HG02759 (cell line): ENCODE measurements around the gene VPS35L.

Source experiments
- ATAC-seq: cut with Tn5 transposase; IDR thresholded peaks from one replicate; pipeline ENCODE4 v1.9.1; 2021; ENCODE audit warnings: mild to moderate bottlenecking, moderate library complexity; ENCODE audit not compliant: unreplicated experiment

The VPS35L gene

DNA sequence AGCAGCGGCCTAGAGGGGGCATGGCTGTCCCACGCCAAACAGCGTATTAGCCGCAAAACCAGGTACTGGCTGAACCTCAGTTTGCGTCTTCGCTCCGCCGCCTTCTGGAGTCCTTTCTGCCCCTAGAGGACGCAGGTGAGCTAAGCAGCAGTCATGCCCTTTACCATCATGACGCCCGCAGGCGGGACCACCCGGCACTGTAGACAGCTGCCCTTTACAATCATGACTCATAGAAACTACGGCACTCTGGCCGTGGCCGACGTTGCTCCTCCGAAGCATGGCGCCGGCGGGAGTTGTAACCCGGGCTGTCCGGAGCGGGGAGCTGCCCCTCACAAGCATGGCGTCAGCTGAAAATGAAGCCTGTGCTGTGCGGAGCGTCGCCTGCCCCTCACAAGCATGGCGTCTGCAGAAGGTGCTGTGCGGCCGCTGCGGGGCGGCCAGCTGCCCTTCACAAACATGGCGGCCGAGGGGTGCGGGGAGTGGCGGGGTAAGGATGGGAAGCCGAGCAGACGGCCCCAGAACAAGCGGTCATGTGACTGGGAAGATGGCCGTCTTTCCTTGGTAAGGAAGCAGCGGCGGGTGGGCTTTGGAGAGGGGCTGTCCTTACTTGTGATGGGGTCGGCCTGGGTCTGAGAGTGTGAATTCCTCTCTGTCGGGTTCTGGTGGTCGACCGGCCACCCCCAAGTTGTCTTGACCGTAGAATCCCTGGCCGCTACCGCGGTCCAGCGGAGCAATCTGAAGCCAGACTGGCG lies at the start of gene VPS35L:
TSS of gene VPS35L (plus strand) at position 518 of the 752 bp plus-strand sequence. CDS start at position 545, 27 bp downstream.
- ATAC-seq: peak; percentile 97

DNA sequence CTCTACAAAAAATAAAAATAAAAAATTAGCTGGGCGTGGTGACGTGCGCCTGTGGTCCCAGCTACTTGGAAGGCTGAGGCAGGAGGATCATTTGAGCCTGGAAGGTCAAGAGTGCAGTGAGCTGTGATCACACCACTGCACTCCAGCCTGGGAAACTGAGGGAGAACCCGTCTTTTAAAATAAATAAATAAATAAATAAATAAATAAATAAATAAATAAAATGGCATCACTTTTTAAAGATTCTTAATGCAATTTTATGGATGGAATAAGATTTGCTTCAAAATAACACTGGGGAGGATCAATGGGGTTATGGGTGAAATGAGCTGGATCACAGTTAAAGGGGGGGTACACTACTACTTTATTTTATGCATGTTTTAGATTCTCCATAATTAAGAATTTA lies 48.5 kb upstream of the VPS35L start:
- no peak for ATAC-seq

GRCh38 chr16:19507867-19508266 lies 47.6 kb upstream of the VPS35L start:
- ATAC-seq: no peak

DNA sequence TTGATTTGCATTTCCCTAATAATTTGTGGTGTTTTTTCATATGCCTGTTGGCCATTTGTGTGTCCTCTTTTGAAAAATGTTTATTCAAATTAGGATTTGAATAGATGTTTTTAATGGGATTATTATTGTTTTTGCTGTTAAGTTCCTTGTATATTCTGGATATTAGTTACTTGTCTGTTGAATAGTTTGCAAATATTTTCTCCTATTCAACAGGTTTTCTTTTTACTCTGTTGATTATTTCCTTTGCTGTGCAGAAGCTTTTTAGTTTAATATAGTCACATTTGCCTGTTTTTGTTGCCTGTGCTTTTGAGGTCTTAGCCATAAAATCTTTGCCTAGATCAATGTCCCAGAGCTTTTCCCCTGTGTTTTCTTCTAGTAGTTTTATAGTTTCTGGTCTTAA lies 43.2 kb upstream of the VPS35L start:
- no peak for ATAC-seq

DNA sequence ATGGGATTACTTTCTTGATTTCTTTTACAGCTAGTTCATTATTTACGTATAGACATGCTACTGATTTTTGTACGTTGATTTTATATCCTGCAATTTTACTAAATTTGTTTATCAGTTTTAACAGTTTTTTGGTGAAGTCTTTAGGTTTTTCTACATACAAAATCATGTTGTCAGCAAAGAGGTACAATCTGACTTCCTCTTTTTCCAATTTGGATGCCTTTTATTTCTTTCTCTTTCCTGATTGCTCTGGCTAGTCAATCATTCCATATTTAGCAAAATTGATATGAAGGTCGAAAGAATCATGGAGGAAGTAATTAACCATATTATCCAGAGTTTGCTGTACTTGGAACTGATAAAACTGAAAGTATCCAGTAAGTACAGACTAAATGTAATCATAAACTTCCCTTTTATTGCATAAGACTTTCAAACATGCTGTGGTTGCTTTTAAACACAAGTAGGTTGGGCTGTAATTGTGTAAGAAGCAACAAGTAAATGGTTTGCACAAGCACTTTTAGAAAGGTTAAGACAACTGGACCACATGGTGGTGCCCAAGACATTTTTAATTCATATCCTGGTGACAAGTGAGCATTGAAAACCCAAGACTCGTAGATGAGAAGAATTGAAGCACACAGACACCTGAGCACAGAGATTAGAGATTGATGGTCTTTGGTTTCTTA lies 42.0 kb upstream of the VPS35L start:
- no peak for ATAC-seq

DNA sequence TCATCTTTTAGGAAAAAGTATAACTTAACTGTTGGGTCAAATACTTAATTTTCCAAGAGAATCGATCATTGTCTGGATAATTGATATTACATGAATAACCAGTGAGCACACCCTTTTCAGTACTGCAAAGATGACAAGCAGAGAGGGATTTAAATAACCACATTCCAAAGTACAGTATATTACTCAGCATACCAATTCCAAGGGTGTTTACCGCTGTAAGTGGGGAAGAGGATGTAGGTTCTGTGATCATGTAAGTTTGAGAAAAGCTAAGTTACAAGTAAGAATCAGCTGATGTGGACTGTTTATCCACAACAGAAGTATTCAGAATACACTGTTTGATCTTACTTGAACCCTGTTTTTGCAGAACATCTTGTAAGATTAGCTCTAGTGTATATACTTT lies 39.7 kb upstream of the VPS35L start:
- no peak for ATAC-seq

GRCh38 chr16:19517424-19518089 lies 37.9 kb upstream of the VPS35L start:
- no peak for ATAC-seq

- ATAC-seq: no peak
These were observed 37.1 kb upstream of the VPS35L start for GRCh38 chr16:19518388-19518787.

DNA sequence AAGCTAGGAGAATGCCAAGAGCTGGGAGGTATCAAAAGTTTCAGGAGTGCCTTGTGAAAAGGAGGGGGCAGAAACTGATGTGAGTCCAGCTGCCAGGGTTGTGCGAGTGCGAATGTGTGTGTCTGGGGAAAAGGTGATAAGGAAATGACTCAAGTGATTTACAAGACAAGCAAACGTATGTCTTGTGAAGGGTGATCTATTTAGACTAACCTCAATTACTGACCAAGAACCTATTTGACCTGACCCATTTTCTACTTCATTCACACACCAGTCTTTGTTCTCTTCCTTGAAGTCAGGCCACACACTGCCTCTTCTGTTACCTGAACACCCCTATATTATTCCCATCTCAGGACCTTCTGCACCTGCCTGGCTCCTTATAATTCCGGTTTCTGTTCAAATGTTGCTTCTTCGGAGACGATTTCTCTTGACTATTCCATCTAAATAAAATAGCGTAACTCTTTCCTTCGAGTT lies 34.6 kb upstream of the VPS35L start:
- ATAC-seq: no peak

DNA sequence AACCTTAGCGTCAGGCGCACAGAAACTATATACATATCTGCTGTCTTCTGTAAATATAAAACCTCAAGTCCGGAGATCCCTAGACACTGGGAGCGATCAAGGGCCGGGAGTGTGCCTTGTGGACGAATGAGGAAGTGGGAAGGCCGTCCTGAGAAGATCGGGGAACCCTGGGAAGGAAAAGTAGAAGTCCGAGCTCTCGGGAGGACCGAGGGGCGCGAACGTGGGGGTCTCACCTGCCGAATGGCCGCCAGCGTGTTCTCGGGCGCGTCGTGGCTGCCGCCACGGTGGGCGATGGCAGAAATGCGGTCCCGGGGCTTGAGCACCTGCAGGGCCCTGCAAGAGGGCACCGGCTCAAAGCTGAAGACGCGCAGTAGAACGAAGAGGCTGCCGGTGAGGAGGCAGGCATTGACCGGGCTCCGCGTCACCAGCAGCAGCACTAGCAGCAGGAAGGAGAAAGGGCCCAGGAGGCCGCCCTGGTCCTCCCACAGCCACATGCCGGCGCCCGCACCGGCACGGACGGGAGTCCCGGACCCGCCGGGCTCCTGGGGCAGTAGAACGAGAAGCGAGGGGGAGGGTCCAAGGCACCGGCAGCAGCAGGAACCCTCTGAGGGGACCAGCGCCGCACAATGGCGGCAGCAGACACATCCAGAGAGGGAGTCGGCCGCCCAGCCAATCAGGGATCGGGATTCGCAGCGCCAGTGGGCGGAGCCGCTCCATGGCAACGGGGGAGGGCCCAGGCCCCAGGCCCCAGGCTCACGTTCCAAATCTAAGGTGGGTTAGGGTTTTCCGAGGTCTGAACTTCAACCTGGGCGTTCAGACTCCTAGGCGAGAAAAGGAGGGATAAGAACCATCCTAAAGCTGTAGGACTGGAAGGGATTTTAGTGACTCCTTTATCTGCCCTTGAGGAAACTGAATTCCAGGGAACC lies 33.8 kb upstream of the VPS35L start, which contains the start of gene GDE1:
TSS of gene GDE1 (minus strand) at position 628 of the 926 bp plus-strand sequence. CDS start at position 494, 134 bp downstream.
- ATAC-seq: peak; percentile 80

- ATAC-seq: no peak
These were observed 33.1 kb upstream of the VPS35L start for GRCh38 chr16:19522397-19522732.

DNA sequence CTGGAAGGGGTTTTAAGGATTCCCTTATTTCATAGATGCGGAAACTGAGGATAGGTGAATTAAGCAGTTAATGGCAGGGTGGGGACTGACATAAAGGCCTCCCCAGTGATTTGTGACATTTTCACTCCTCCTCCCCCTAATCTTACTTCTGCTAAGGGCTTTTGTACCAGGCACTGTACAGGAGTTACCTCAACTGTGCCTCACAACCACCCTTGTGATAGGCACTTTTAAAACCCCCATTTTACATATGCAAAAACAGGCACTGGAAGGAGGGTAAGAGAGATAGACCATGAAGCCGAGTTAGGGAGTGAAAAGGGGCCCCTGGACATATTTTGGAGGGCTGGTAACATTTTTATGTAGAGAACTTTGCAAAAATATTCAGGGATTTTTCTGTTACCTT lies 32.7 kb upstream of the VPS35L start:
- no peak for ATAC-seq

DNA sequence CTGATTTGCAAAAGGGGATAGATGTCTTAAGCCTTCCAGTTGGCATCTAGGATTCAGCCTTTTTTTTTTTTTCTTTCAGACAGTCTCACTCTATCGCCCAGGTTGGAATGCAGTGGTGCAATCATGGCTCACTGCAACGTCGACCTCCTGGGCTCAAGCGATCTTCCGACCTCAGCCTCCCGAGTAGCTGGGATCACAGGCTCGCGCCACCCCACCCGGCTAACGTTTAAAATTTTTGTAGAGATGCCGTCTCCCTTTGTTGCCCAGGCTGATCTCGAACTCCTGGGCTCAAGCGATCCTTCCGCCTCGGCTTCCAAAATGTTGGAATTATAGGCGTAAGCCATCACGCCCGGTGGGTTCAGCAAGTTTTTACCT lies 32.3 kb upstream of the VPS35L start:
- no peak for ATAC-seq

GRCh38 chr16:19523559-19524355 lies 31.7 kb upstream of the VPS35L start, which contains the start of gene CCP110:
Gene CCP110 (plus strand): TSS chr16:19523942. CDS start chr16:19527882, 3,940 bp downstream.
- ATAC-seq: peak; percentile 73

DNA sequence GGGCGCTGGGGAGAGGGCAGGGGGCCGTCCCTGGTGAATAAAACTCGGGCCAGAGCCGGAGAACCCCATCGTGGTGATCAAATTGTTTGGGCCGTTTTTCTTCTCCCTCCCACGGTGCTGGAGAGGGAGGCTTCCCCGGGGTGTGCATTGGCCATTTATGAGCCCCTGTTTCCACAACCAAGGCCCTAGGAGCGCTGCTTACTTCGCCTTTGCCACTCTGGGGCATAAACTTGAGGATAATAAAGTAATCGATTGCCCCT lies 31.2 kb upstream of the VPS35L start:
- ATAC-seq: no peak

GRCh38 chr16:19524616-19525384 lies 30.7 kb upstream of the VPS35L start:
- no peak for ATAC-seq

DNA sequence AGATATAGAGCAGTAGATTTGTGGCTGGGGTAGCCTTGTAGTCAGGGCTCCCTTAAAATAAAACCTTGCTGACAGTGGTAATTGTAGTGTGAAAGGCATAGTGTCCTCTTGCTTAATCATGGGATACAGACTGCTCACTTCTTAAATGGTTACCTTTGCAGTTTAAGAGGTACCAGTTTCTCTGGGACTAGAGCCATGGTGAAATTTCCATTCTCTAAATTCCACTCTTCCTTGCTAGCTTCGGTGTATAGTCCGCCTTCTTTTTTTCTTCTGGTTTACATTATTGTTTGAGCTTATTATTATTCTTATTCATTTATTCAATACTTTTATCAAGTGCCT lies 30.1 kb upstream of the VPS35L start:
- no peak for ATAC-seq

DNA sequence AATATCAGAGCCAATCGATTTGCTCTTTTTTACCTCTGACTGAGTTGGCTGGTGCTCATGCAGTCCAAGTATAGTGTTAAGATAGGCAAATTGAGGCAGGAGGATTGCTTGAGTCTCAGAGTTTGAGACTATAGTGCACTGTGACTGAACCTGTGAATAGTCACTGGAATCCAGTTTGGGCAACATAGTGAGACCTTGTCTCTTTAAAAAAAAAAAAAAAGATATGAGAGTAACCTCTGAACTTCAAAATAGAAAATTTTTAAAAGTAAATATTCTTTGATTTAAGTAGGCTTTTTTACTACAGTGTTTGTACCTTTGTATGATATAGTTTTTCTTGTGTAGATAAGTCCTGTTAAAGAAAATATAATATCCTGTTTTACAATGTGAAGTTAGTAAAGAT lies 28.3 kb upstream of the VPS35L start:
- no peak for ATAC-seq

- ATAC-seq: no peak
These were observed 26.8 kb upstream of the VPS35L start for GRCh38 chr16:19528666-19529065.

GRCh38 chr16:19532601-19533000 lies 22.9 kb upstream of the VPS35L start:
- ATAC-seq: no peak
